Measurements from ENCODE around the gene NPTXR. TPM values are rescaled to one million over a fixed set of nuclear protein-coding genes. Genes with fewer than 3 reads are reported as not detected.
"Not testable (repeated sequence)": the region's sequence is repeated elsewhere in the genome, so short reads cannot be mapped to it uniquely, and the experiment has no call there.

NPTXR gene
- total and polyA plus RNA-seq, 2 donors (not counting 1 experiment from before 2014, with no cell fraction given): 1.0 to 2.0 TPM

GRCh38 chr22:38811241-38811640 lies 32.6 kb downstream of the NPTXR start:
- no peaks in the 10 kb centered on the region for H3K79me2 ChIP-seq (ENCODE audit: control insufficient read depth, insufficient read depth, low read length)

DNA sequence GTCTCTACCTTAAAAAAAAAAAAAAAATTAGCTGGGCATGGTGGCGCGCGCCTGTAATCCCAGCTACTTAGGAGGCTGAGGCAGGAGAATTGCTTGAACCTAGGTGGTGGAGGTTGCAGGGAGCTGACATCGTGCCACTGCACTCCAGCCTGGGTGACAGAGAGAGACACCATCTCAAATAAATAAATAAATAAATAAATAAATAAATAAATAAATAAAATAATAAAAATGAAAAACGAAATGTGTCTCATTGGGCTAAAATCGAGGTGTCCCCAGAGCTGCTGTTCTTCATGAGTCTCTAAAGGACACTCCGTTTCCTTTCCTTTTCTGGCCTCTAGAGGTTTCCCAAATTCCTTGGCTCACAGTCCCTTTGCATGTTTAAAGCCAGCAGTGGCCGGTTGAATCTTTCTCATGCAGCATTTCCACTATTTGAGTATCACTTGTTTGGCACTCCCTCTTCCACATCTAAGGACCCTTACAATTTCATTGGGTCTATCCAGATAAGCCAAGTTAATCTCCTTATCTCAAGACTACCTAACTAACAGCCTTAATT lies 38.7 kb downstream of the NPTXR start:
- not testable (repeated sequence) for H3K27ac ChIP-seq (ENCODE audit: insufficient read depth, low read length); H3K79me2 ChIP-seq (ENCODE audit: control insufficient read depth, insufficient read depth, low read length); H3K9ac ChIP-seq (ENCODE audit: insufficient read depth, low read length); DNase-seq (ENCODE audit: low read depth in 2 of 2); H3K9me3 ChIP-seq (ENCODE audit: control insufficient read depth, insufficient read depth, low read depth, low read length); H4K20me1 ChIP-seq (ENCODE audit: control insufficient read depth, extremely low read depth, insufficient read depth, low read length); H3K4me1 ChIP-seq (ENCODE audit: control insufficient read depth, extremely low read depth, insufficient read depth, low read length); H3K4me3 ChIP-seq (replicated peaks in 1 of 4; ENCODE audit: control extremely low read depth in 1 of 4, insufficient read depth in 1 of 4, low read depth in 3 of 4, low read length in 4 of 4); H3K4me2 ChIP-seq (ENCODE audit: extremely low read depth, insufficient read depth, low read length); H2AFZ ChIP-seq (ENCODE audit: low read length); H3K36me3 ChIP-seq (ENCODE audit: control insufficient read depth, insufficient read depth, low read length); H3K27me3 ChIP-seq (ENCODE audit: control insufficient read depth, insufficient read depth, low read length)

More at GRCh38 chr22:38811241-38811640, 32.6 kb downstream of the NPTXR start:
- Histone ChIP-seq H3K36me3 (ENCODE audit: control insufficient read depth, insufficient read depth, low read length) (no peaks in the 10 kb centered on the region), H4K20me1 (ENCODE audit: control insufficient read depth, extremely low read depth, insufficient read depth, low read length) (no peaks in the 10 kb centered on the region), H3K9ac (ENCODE audit: insufficient read depth, low read length) (no peak overlapping the region), H3K4me1 (ENCODE audit: control insufficient read depth, extremely low read depth, insufficient read depth, low read length) (no peaks in the 10 kb centered on the region), H2AFZ (ENCODE audit: low read length) (no peak overlapping the region), H3K9me3 (ENCODE audit: control insufficient read depth, insufficient read depth, low read depth, low read length) (no peaks in the 10 kb centered on the region), H3K27me3 (ENCODE audit: control insufficient read depth, insufficient read depth, low read length) (peaks cover 3% of the 10 kb centered on the region), H3K4me2 (ENCODE audit: extremely low read depth, insufficient read depth, low read length) (no peak overlapping the region), H3K27ac (ENCODE audit: insufficient read depth, low read length) (no peak overlapping the region), H3K4me3 (replicated peaks in 1 of 4; ENCODE audit: control extremely low read depth in 1 of 4, insufficient read depth in 1 of 4, low read depth in 3 of 4, low read length in 4 of 4) (no peak overlapping the region)
- TF ChIP-seq EZH2 (IDR thresholded peaks at IDR 0.05; ENCODE audit: low read length, missing control alignments): no peak
- no peak for TF ChIP-seq CTCF (conservative IDR thresholded peaks at IDR 0.05 in 1 of 2, IDR thresholded peaks at IDR 0.05 in 1 of 2; ENCODE audit: low read depth in 1 of 2, low read length in 2 of 2)
- DNase-seq (ENCODE audit: low read depth in 2 of 2): no peak

DNA sequence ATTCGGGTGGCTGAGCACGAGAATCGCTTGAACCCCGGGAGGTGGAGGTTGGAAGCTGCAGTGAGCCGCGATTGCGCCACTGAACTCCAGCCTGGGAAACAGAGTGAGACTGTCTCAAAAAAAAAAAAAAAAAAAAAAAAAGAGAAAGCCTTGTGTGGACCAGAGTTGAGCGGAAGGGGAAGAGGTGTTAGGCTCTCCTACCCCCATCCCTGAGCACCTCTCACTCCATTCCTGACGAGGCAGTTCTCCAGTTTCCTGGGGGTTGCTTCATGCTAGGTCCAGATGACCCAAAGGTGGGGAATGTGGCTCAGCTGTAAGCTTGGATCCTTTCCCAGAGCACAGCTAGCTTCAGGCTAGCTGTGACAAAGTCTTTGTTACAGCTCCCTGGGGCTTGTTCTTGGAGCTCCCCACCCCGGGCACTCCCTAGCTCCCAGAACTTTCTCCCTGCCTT lies 41.1 kb downstream of the NPTXR start:
- Histone ChIP-seq H3K9me3 (ENCODE audit: control insufficient read depth, insufficient read depth, low read depth, low read length) (no peaks in the 10 kb centered on the region), H3K4me2 (ENCODE audit: extremely low read depth, insufficient read depth, low read length) (peak overlapping the region; percentile 23), H3K4me3 (replicated peaks in 1 of 4; ENCODE audit: control extremely low read depth in 1 of 4, insufficient read depth in 1 of 4, low read depth in 3 of 4, low read length in 4 of 4) (no peak overlapping the region), H3K79me2 (ENCODE audit: control insufficient read depth, insufficient read depth, low read length) (no peaks in the 10 kb centered on the region), H4K20me1 (ENCODE audit: control insufficient read depth, extremely low read depth, insufficient read depth, low read length) (no peaks in the 10 kb centered on the region), H3K9ac (ENCODE audit: insufficient read depth, low read length) (no peak overlapping the region), H3K4me1 (ENCODE audit: control insufficient read depth, extremely low read depth, insufficient read depth, low read length) (peaks cover 4% of the 10 kb centered on the region), H3K27me3 (ENCODE audit: control insufficient read depth, insufficient read depth, low read length) (peaks cover 19% of the 10 kb centered on the region), H3K27ac (ENCODE audit: insufficient read depth, low read length) (no peak overlapping the region), H3K36me3 (ENCODE audit: control insufficient read depth, insufficient read depth, low read length) (no peaks in the 10 kb centered on the region), H2AFZ (ENCODE audit: low read length) (no peak overlapping the region)
- peak; percentile 92 to 96 for DNase-seq (ENCODE audit: low read depth in 2 of 2)
- TF ChIP-seq EZH2 (IDR thresholded peaks at IDR 0.05; ENCODE audit: low read length, missing control alignments) (no peak), CTCF (conservative IDR thresholded peaks at IDR 0.05 in 1 of 2, IDR thresholded peaks at IDR 0.05 in 1 of 2; ENCODE audit: low read depth in 1 of 2, low read length in 2 of 2) (no peak)
